ENCODE results near the gene NAA10.

The NAA10 gene

DNA sequence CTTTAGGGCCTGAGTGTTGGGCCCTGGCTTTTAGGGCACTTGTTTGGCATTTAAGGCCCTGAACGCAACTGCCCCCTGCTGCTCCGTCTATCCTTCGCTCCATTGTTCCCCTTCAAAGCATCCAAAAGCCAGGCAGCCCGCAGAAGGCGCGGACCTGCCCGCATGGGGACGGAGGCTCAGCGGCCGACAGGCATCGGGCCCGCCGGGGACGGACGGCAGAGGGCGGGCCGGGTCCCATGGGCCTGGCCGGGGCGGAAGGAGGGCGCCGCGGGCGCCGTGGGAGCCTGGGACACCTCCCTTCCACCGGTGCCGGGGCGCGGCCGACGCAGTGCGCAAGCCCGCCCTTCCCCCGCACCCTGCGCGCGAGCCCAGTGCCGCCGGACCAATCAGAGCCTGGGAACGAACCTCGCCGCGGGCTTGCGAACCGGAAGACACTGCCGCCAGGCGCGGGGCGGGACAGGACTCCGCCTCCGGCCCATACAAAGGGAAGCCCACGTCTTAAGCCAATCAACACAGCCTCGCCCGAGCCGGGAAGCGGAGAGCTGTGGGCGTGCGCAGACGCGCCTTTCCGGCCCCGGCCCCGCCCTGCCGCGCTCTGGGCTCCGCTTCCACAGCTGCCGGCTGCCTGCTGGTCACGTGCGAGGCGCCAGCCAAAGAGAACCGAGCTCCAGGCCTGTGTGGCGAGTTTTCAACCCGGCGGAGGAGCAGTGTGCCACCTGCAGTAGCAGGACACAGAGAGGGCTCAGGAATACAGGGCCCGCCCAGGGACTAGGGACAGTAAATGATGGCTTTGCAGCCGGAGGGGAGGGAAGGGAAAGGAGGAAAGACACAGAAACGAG is 6.7 kb downstream of the NAA10 start:
- peak; percentile 87 to 99 (median 89) for DNase-seq

DNA sequence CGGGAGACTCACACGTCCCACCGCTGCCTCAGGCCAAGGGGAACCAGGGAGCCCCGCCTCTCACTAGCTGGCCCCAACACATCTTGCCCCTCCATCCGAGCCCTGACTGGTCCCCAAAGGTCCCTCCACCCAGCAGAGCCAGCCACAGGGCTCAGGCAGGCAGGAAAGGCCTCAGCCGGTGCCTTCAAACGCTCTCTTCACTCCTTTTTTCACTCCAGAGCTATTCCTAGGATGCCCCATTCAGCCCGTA is 7.2 kb downstream of the NAA10 start:
- DNase-seq = no peak

DNA sequence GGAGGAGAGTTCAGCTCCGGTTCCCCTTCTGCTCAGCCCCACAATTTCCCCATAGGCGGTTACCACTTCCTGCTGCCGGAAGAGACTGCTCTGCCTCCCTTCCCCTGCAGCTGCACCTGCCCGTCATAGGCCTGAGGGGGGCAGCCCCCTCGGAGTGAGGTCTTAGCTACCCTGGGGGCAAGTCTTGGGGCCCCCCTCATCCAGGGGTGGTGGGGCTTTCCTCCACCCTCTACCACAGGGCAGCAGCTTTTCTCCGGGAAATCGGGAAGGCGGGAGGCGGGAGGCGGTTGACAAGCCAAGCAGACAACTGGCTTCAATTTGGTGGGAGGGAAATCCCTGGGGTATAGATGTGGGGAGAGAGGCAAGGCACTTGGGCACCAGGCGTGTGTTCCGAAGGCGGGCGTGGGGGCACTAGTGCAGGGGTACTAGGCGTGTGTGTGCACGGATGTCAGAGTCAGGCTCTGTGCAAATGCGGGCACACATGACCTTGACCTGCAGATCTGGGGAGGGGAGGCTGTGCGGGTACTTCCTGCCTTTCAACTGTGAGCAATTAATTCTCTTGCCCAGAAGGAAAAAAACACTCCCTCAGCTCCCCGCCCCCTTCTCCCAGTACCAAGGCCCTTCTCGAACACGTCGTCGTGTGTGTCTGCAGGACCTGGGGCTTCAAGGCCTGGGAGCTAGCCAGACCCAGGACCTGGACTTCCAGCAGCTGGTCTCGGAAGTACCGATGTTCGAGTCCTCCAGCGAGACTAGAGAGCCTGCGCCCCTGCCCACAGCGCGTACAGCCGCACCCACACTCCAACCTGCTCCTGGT is 7.8 kb downstream of the NAA10 start:
- peak; percentile 61 to 92 (median 72) for DNase-seq

- no peak for DNase-seq
These were observed 8.3 kb downstream of the NAA10 start for GRCh38 chrX:153926552-153926857.

DNA sequence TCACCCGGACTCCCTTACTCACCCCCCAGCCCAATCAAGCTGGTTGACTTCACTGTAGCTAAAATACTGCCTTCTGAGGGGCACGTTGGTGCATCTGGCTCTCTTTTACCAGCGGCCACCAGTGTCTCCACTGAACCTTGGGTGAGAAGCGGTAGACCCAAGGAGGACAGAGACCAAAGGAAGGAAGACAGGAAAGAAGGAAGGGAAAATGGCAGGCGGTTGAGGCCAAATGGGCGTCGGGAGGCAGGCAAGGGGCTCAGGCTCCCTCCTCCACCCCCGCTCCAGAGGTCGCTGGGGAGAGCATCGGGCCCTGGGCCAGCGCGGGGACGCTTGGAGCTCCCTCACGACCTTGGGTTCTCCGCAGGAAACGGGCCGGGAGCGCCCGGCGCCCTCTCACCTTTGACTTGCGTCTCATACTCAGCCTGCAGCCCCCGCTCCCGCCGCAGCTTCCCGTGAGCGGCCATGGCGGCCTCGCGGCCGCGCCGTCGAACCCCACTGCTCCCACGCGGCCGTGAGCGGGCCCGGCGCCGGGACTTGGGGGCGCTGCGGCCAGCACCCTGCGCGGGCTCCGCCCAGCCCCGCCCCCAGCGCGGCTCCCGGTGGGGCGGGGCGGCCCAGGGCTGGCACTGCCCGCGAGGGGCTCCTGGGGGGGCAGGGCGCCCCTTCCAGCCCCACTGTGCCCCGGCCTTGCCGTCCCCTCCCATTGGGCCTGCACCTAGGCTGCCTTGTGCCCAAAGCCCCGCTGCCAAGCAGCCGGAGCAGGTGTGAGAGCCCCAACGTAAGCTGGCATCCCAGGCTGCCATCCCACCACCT is 8.9 kb downstream of the NAA10 start, which contains the start of gene ARHGAP4:
ARHGAP4 (minus strand) TSS at position 526 of the 813 bp plus-strand sequence; CDS start at position 464, 62 bp downstream.
- peak in 2 of 5 donors; percentile 42 to 74 for DNase-seq

DNA sequence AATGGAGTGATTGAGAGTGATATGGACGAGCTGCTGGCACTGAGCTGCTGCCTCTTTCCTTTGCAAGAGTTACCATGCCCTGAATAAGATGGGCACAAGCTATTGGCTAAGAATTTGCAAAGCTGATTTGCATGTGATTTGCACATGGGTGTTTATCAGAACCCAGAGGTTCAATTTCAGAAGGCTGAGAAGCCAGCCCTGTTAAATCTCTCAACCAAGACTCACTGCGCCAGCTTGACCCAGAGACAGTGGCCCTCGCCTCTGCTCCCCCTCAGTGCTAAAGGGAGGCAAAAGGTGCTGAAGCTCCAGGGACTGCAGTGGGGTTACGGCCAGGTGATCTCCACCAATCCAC is 9.5 kb downstream of the NAA10 start:
- peak in 1 of 5 donors; percentile 66 for DNase-seq

DNA sequence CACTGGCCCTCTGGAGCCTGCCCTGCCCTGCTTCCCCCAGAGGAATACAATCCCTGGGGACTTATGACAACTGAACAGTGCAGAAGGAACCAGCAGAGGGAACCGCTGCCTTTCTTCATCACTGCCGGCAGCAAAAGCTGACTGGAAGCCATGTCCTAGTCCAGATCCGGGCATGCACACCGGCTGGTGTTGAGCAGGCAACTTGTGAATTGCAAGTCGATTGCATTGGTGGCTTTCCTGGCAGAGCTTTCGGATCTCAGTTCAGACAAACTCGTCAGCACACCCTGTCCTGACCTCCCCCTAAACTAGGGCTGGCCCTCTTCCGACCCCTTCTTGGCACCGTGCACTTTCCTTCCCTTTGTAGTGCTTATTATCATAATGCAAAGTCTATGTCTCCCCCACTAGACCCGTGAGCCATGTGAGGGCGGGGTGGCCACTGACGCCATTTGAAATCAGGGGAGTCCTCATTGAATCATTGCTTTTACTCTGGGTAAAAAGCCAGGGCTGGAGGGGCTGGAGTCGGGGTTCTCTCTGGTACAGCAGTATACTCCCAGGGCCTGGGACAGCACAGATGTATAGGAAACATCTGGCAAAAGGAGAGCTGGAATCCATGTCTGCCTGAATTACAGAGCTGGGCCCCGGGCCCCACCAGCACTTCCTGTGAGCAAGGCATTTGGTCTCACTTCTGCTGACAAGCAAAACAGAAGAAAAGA is 10.5 kb downstream of the NAA10 start:
- DNase-seq = peak in 3 of 5 donors; percentile 31 to 63 (median 38)

GRCh38 chrX:153922932-153923857 is 11.6 kb downstream of the NAA10 start:
- DNase-seq = no peak

GRCh38 chrX:153921511-153922446 is 13.1 kb downstream of the NAA10 start:
- DNase-seq = peak in 1 of 5 donors; percentile 54

DNA sequence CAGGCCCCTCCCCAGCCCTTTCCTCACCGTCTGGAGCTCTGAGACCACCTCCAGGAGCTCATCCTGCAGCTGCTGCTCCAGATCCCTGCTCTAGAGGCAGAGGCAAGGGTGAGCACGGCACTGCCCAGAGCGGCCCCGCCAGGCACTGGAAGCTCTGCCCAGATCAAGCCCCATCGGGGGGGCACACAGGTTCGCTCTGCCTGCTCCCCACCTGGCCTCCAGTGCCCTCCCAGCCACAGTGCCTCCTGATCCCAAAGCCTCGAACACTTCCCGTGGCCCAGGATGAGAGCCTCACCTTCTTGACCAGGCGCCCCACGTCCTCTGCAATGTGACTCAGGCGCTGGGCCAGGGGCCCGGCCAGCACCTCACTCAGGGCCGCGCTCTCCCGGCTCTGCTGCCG is 13.8 kb downstream of the NAA10 start:
- DNase-seq = no peak

GRCh38 chrX:153920546-153920945 is 14.3 kb downstream of the NAA10 start:
- no peak for DNase-seq

GRCh38 chrX:153919281-153919680 is 15.6 kb downstream of the NAA10 start:
- DNase-seq = no peak

DNA sequence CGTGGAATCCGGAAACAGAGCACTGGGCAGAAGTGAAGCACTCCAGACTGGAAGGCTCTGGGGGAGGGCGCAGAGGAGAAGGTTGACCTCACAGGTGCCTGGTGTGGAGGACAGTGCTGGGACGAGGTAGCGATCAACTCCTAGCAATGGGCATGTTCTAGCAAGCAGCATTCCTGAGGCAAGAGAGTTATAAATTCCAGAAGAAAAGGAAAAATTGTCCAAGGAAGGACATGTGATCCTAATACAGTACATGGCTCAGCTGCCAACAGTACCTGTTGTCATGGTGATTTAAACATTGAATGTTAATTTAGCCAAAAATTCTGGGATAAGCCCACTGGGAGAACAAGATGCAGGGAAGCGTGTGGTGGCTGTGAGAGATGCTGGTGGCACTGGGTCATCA is 17.0 kb downstream of the NAA10 start:
- DNase-seq = no peak

- no peak for DNase-seq
These were observed 21.1 kb downstream of the NAA10 start for GRCh38 chrX:153913701-153914100.

GRCh38 chrX:153913211-153913610 is 21.6 kb downstream of the NAA10 start:
- no peak for DNase-seq

DNA sequence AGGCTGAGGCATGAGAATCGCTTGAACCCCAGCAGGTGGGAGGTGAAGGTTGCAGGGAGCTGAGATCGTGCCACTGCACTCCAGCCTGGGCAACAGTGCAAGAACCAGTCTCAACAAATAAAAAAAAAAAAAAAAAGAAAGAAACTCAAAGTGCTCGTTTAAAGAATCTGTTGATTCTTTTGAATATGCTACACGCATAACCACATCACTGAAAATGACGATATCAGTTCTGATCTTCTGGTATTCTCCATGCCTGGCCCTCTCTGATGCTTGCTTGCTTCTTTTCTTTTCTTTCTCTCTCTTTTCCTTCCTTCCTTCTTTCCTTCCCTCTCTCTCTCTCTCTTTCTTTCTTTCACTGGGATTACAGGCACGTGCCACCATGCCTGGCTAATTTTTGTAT is 23.0 kb downstream of the NAA10 start:
- no peak for DNase-seq

DNA sequence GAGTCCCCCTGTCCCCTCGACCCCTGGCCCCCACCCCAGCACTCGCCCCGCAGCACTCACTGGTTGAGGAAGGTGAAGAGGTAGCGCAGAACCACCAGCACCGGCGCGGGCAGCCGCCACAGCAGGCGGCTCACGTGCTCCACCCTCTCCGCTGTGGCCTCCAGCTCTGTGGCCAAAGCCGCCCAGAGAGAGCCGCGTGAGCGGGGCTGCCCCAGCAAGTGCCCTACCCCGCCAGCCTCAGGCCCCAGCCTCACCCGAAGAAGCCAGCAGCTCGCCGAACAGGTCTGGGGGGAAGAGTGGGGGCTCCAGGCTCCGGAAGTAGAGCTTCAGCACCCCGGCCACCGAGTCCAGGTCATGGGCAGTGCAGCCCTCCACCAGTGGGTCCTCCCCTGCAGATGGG is 24.4 kb downstream of the NAA10 start:
- DNase-seq = no peak

DNA sequence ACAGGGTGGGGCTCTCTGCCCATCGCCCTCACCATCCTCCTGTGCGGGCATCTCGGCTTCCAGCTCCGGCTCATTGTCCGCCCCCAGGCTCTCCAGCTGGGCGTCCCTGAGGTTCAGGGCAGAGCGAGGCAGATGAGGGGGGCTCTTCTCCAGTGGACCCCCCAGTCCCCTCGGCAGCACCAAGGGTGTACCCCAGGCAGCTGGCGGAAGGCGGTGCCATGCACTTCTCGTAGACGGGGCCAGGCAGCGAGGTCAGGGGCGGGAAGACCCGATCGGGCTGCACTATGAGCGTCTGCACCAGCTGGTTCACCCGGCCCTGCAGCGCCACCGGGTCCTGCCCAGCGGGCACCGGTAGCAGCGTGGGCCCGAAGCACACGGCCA is 24.9 kb downstream of the NAA10 start:
- DNase-seq = no peak

DNA sequence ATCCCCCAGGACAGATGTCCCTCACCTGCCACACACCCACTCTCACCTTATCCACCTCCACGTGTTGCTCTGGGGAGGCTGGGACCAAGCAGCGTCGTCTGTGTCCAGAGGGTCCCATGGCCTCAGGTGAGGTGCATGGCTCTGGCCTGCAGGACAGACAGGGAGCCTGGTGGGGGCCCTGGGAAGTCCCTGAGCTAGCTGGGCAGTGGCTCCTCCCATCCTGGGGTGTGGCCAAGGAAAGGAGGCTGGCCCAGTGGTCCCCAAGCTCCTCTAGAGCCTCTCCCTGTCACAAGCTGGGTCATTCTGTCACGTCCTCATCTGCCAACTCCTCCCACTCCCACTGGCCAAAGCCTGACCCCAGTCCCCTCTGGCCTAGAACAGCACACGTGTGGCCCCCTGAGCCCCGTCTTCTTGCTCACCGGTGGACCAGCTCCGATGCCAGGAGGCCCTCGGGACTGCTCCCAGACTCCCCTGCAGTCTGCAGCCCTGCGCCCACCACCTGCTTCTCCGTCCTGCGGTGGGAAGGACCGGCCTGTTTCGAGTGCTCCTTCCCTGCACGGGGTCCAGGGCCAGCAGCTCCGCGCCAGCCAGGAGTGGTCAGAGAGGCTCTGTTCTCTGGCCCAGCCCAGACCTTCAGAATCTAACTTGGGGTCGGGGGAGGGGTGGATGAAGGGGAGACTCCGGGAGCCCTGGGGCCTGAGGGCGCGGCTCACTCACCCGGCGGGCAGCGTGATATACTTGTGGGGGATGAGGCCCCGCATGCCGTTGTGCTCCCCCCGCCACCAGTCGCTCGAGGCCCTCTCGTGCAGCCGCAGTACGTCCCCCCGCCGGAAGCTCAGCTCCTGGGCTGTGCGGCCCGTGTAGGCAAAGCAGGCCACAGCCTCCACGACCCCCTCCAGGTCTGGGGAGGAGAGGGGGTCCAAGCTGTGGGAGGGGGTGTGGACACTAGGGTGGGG is 25.5 kb downstream of the NAA10 start:
- no peak for DNase-seq

All from T-helper 1 cell (primary cell).